Activated naive CD4-positive, alpha-beta T cell treated with anti-CD3 and anti-CD28 coated beads, Interleukin-2, amount 50 U/mL, for 24 hours (primary cell): ENCODE results near the gene TRIM6.
A peak's percentile ranks its signal among the peaks of the same experiment; 100 is the strongest.
"Not testable (repeated sequence)": the region's sequence is repeated elsewhere in the genome, so short reads cannot be mapped to it uniquely, and the experiment has no call there.

Experiments used
- H3K27ac Mint-ChIP-seq: one replicate; pipeline ENCODE4 v1.8.0; 2021; ENCODE audit warnings: mild to moderate bottlenecking, mixed read lengths
- H3K27me3 Mint-ChIP-seq: one replicate; pipeline ENCODE4 v1.8.0; 2021; ENCODE audit warnings: mixed read lengths
- H3K36me3 Mint-ChIP-seq: one replicate; pipeline ENCODE4 v1.8.0; 2021; ENCODE audit warnings: mixed read lengths
- H3K4me1 Mint-ChIP-seq: one replicate; pipeline ENCODE4 v1.8.0; 2021; ENCODE audit warnings: mixed read lengths
- H3K4me3 Mint-ChIP-seq: one replicate; pipeline ENCODE4 v1.8.0; 2021; ENCODE audit warnings: mild to moderate bottlenecking, mixed read lengths
- H3K9me3 Mint-ChIP-seq: one replicate; pipeline ENCODE4 v1.8.0; 2021; ENCODE audit warnings: mixed read lengths

The TRIM6 gene

GRCh38 chr11:5624489-5625279 lies 28.2 kb downstream of the TRIM6 start, which contains the start of gene TRIM34:
TRIM34 (plus strand) TSS chr11:5625001; CDS start chr11:5632332, 7,331 bp downstream.
- Mint-ChIP-seq H3K9me3 (no peaks in the 10 kb centered on the region), H3K27me3 (no peaks in the 10 kb centered on the region), H3K4me3 (peak within 1 kb of the TSS; percentile 93), H3K4me1 (peaks cover 52% of the 10 kb centered on the region), H3K27ac (peak within 1 kb of the TSS; percentile 96), H3K36me3 (peaks cover 9% of the 10 kb centered on the region)

GRCh38 chr11:5625281-5625680 lies 28.8 kb downstream of the TRIM6 start:
- Mint-ChIP-seq H3K9me3 (no peaks in the 10 kb centered on the region), H3K27ac (peak overlapping the region; percentile 96), H3K4me3 (peak overlapping the region; percentile 93), H3K4me1 (peaks cover 53% of the 10 kb centered on the region), H3K36me3 (peaks cover 11% of the 10 kb centered on the region), H3K27me3 (no peaks in the 10 kb centered on the region)

GRCh38 chr11:5626196-5626595 lies 29.8 kb downstream of the TRIM6 start:
- peaks cover 14% of the 10 kb centered on the region for H3K36me3 Mint-ChIP-seq
- no peaks in the 10 kb centered on the region for H3K27me3 Mint-ChIP-seq
- H3K9me3 Mint-ChIP-seq = no peaks in the 10 kb centered on the region
- peaks cover 63% of the 10 kb centered on the region for H3K4me1 Mint-ChIP-seq
- peak overlapping the region; percentile 96 for H3K27ac Mint-ChIP-seq
- peak overlapping the region; percentile 93 for H3K4me3 Mint-ChIP-seq

GRCh38 chr11:5631417-5631816 lies 35.0 kb downstream of the TRIM6 start:
- no peaks in the 10 kb centered on the region for H3K9me3 Mint-ChIP-seq
- peaks cover 37% of the 10 kb centered on the region for H3K36me3 Mint-ChIP-seq
- peak overlapping the region; percentile 12 for H3K27ac Mint-ChIP-seq
- H3K4me1 Mint-ChIP-seq = peaks cover 52% of the 10 kb centered on the region
- no peaks in the 10 kb centered on the region for H3K27me3 Mint-ChIP-seq
- no peak overlapping the region for H3K4me3 Mint-ChIP-seq

GRCh38 chr11:5631969-5632635 lies 35.7 kb downstream of the TRIM6 start:
- no peak overlapping the region for H3K4me3 Mint-ChIP-seq
- peaks cover 45% of the 10 kb centered on the region for H3K4me1 Mint-ChIP-seq
- no peaks in the 10 kb centered on the region for H3K9me3 Mint-ChIP-seq
- no peaks in the 10 kb centered on the region for H3K27me3 Mint-ChIP-seq
- H3K27ac Mint-ChIP-seq = no peak overlapping the region
- peaks cover 41% of the 10 kb centered on the region for H3K36me3 Mint-ChIP-seq

- peaks cover 40% of the 10 kb centered on the region for H3K36me3 Mint-ChIP-seq
- H3K4me3 Mint-ChIP-seq = no peak overlapping the region
- no peaks in the 10 kb centered on the region for H3K27me3 Mint-ChIP-seq
- H3K27ac Mint-ChIP-seq = no peak overlapping the region
- no peaks in the 10 kb centered on the region for H3K9me3 Mint-ChIP-seq
- H3K4me1 Mint-ChIP-seq = no peaks in the 10 kb centered on the region
Observed at GRCh38 chr11:5639953-5640352, 43.5 kb downstream of the TRIM6 start.

- Mint-ChIP-seq H3K9me3 (no peaks in the 10 kb centered on the region), H3K27me3 (no peaks in the 10 kb centered on the region), H3K27ac (peak overlapping the region; percentile 71), H3K4me3 (no peak overlapping the region), H3K36me3 (peaks cover 23% of the 10 kb centered on the region), H3K4me1 (no peaks in the 10 kb centered on the region)
Observed at GRCh38 chr11:5643585-5643984, 47.1 kb downstream of the TRIM6 start.

GRCh38 chr11:5646139-5646538 lies 49.7 kb downstream of the TRIM6 start:
- Mint-ChIP-seq H3K4me3 (no peak overlapping the region), H3K36me3 (peaks cover 9% of the 10 kb centered on the region), H3K27me3 (no peaks in the 10 kb centered on the region), H3K4me1 (no peaks in the 10 kb centered on the region), H3K9me3 (no peaks in the 10 kb centered on the region), H3K27ac (no peak overlapping the region)

- Mint-ChIP-seq H3K9me3 (peaks cover 9% of the 10 kb centered on the region), H3K4me1 (no peaks in the 10 kb centered on the region), H3K4me3 (no peak overlapping the region), H3K27me3 (no peaks in the 10 kb centered on the region), H3K36me3 (peaks cover 5% of the 10 kb centered on the region), H3K27ac (no peak overlapping the region)
Observed at GRCh38 chr11:5655474-5655873, 59.0 kb downstream of the TRIM6 start.

- not testable (repeated sequence) for H3K36me3 Mint-ChIP-seq, H3K27me3 Mint-ChIP-seq, H3K4me3 Mint-ChIP-seq, H3K9me3 Mint-ChIP-seq, H3K27ac Mint-ChIP-seq, H3K4me1 Mint-ChIP-seq
Observed at GRCh38 chr11:5656956-5657355, 60.5 kb downstream of the TRIM6 start.

- H3K4me1 Mint-ChIP-seq = no peaks in the 10 kb centered on the region
- peaks cover 4% of the 10 kb centered on the region for H3K9me3 Mint-ChIP-seq
- no peak overlapping the region for H3K27ac Mint-ChIP-seq
- H3K4me3 Mint-ChIP-seq = no peak overlapping the region
- H3K27me3 Mint-ChIP-seq = no peaks in the 10 kb centered on the region
- H3K36me3 Mint-ChIP-seq = peaks cover 3% of the 10 kb centered on the region
Observed at GRCh38 chr11:5658318-5658717, 61.9 kb downstream of the TRIM6 start.
